ENCODE results near the gene MPST. TPM values are rescaled to one million over a fixed set of nuclear protein-coding genes. Genes with fewer than 3 reads are reported as not detected.

The MPST gene
- total and polyA plus RNA-seq, 9 donors = 44.4 to 64.0 (median 52.4) TPM

GRCh38 chr22:37061611-37062375 lies 42.3 kb downstream of the MPST start:
- Histone ChIP-seq H3K4me3 (ENCODE audit: low read length) (no peak overlapping the region), H3K9me3 (replicated peaks; ENCODE audit: control insufficient read depth, low read depth, low read length) (no peaks in the 10 kb centered on the region), H3K4me1 (ENCODE audit: control insufficient read depth, insufficient read depth, low read length) (peaks cover 10% of the 10 kb centered on the region), H3K27me3 (ENCODE audit: control insufficient read depth, insufficient read depth, low read length) (no peaks in the 10 kb centered on the region), H3K27ac (ENCODE audit: low read length) (no peak overlapping the region), H3K36me3 (ENCODE audit: control insufficient read depth, insufficient read depth, low read length) (peaks cover 30% of the 10 kb centered on the region)
- DNase-seq = no peak
- WGBS (ENCODE audit: insufficient coverage) = 40% methylated on average over 1 of the region's 10 CpGs

- 25% methylated on average over 2 of the region's 7 CpGs for WGBS (ENCODE audit: insufficient coverage)
- H3K9me3 ChIP-seq (replicated peaks; ENCODE audit: control insufficient read depth, low read depth, low read length) = no peaks in the 10 kb centered on the region
These were observed 42.8 kb downstream of the MPST start for GRCh38 chr22:37062376-37062675.

GRCh38 chr22:37062702-37063381 lies 43.3 kb downstream of the MPST start:
- Histone ChIP-seq H3K36me3 (ENCODE audit: control insufficient read depth, insufficient read depth, low read length) (peaks cover 20% of the 10 kb centered on the region), H3K4me1 (ENCODE audit: control insufficient read depth, insufficient read depth, low read length) (peaks cover 10% of the 10 kb centered on the region), H3K4me3 (ENCODE audit: low read length) (no peak overlapping the region), H3K9me3 (replicated peaks; ENCODE audit: control insufficient read depth, low read depth, low read length) (no peaks in the 10 kb centered on the region), H3K27me3 (ENCODE audit: control insufficient read depth, insufficient read depth, low read length) (peaks cover 2% of the 10 kb centered on the region), H3K27ac (ENCODE audit: low read length) (no peak overlapping the region)
- no peak for DNase-seq
- 55% methylated on average over 9 of the region's 15 CpGs for WGBS (ENCODE audit: insufficient coverage)

More at GRCh38 chr22:37062376-37062675, 42.8 kb downstream of the MPST start:
- Histone ChIP-seq H3K4me1 (ENCODE audit: control insufficient read depth, insufficient read depth, low read length) (peaks cover 10% of the 10 kb centered on the region), H3K36me3 (ENCODE audit: control insufficient read depth, insufficient read depth, low read length) (peaks cover 25% of the 10 kb centered on the region), H3K27me3 (ENCODE audit: control insufficient read depth, insufficient read depth, low read length) (no peaks in the 10 kb centered on the region), H3K4me3 (ENCODE audit: low read length) (no peak overlapping the region), H3K27ac (ENCODE audit: low read length) (no peak overlapping the region)
- no peak for DNase-seq

GRCh38 chr22:37063431-37064420 lies 44.2 kb downstream of the MPST start:
- Histone ChIP-seq H3K27ac (ENCODE audit: low read length) (no peak overlapping the region), H3K9me3 (replicated peaks; ENCODE audit: control insufficient read depth, low read depth, low read length) (no peaks in the 10 kb centered on the region), H3K36me3 (ENCODE audit: control insufficient read depth, insufficient read depth, low read length) (peaks cover 15% of the 10 kb centered on the region), H3K4me1 (ENCODE audit: control insufficient read depth, insufficient read depth, low read length) (peaks cover 10% of the 10 kb centered on the region), H3K27me3 (ENCODE audit: control insufficient read depth, insufficient read depth, low read length) (peaks cover 11% of the 10 kb centered on the region), H3K4me3 (ENCODE audit: low read length) (no peak overlapping the region)
- 84% methylated on average over 25 of the region's 28 CpGs for WGBS (ENCODE audit: insufficient coverage)
- peak; percentile 28 for DNase-seq

- 77% methylated on average over 10 of the region's 11 CpGs for WGBS (ENCODE audit: insufficient coverage)
- Histone ChIP-seq H3K4me3 (ENCODE audit: low read length) (no peak overlapping the region), H3K36me3 (ENCODE audit: control insufficient read depth, insufficient read depth, low read length) (peaks cover 11% of the 10 kb centered on the region), H3K27ac (ENCODE audit: low read length) (no peak overlapping the region), H3K4me1 (ENCODE audit: control insufficient read depth, insufficient read depth, low read length) (peaks cover 10% of the 10 kb centered on the region), H3K9me3 (replicated peaks; ENCODE audit: control insufficient read depth, low read depth, low read length) (no peaks in the 10 kb centered on the region), H3K27me3 (ENCODE audit: control insufficient read depth, insufficient read depth, low read length) (peaks cover 19% of the 10 kb centered on the region)
- DNase-seq = no peak
These were observed 45.0 kb downstream of the MPST start for GRCh38 chr22:37064553-37064952.

- H3K4me3 ChIP-seq (ENCODE audit: low read length) = no peak overlapping the region
- H3K27ac ChIP-seq (ENCODE audit: low read length) = no peak overlapping the region
- H3K36me3 ChIP-seq (ENCODE audit: control insufficient read depth, insufficient read depth, low read length) = peaks cover 6% of the 10 kb centered on the region
- peaks cover 10% of the 10 kb centered on the region for H3K4me1 ChIP-seq (ENCODE audit: control insufficient read depth, insufficient read depth, low read length)
- 83% methylated on average over 3 of the region's 3 CpGs for WGBS (ENCODE audit: insufficient coverage)
- H3K27me3 ChIP-seq (ENCODE audit: control insufficient read depth, insufficient read depth, low read length) = peaks cover 26% of the 10 kb centered on the region
- no peaks in the 10 kb centered on the region for H3K9me3 ChIP-seq (replicated peaks; ENCODE audit: control insufficient read depth, low read depth, low read length)
- no peak for DNase-seq
These were observed 45.6 kb downstream of the MPST start for GRCh38 chr22:37065180-37065579.

GRCh38 chr22:37065961-37066360 lies 46.4 kb downstream of the MPST start:
- H3K36me3 ChIP-seq (ENCODE audit: control insufficient read depth, insufficient read depth, low read length) = no peaks in the 10 kb centered on the region
- no peak overlapping the region for H3K4me3 ChIP-seq (ENCODE audit: low read length)
- no peaks in the 10 kb centered on the region for H3K9me3 ChIP-seq (replicated peaks; ENCODE audit: control insufficient read depth, low read depth, low read length)
- H3K27ac ChIP-seq (ENCODE audit: low read length) = no peak overlapping the region
- H3K27me3 ChIP-seq (ENCODE audit: control insufficient read depth, insufficient read depth, low read length) = peaks cover 34% of the 10 kb centered on the region
- H3K4me1 ChIP-seq (ENCODE audit: control insufficient read depth, insufficient read depth, low read length) = peaks cover 10% of the 10 kb centered on the region
- 72% methylated on average over 8 of the region's 9 CpGs for WGBS (ENCODE audit: insufficient coverage)
- DNase-seq = no peak

GRCh38 chr22:37067428-37067827 lies 47.9 kb downstream of the MPST start:
- H3K27ac ChIP-seq (ENCODE audit: low read length) = no peak overlapping the region
- H3K9me3 ChIP-seq (replicated peaks; ENCODE audit: control insufficient read depth, low read depth, low read length) = no peaks in the 10 kb centered on the region
- H3K27me3 ChIP-seq (ENCODE audit: control insufficient read depth, insufficient read depth, low read length) = peaks cover 38% of the 10 kb centered on the region
- H3K36me3 ChIP-seq (ENCODE audit: control insufficient read depth, insufficient read depth, low read length) = no peaks in the 10 kb centered on the region
- 59% methylated on average over 7 of the region's 10 CpGs for WGBS (ENCODE audit: insufficient coverage)
- no peak for DNase-seq
- no peak overlapping the region for H3K4me3 ChIP-seq (ENCODE audit: low read length)
- peaks cover 9% of the 10 kb centered on the region for H3K4me1 ChIP-seq (ENCODE audit: control insufficient read depth, insufficient read depth, low read length)

- Histone ChIP-seq H3K4me3 (ENCODE audit: low read length) (no peak overlapping the region), H3K9me3 (replicated peaks; ENCODE audit: control insufficient read depth, low read depth, low read length) (no peaks in the 10 kb centered on the region), H3K4me1 (ENCODE audit: control insufficient read depth, insufficient read depth, low read length) (no peaks in the 10 kb centered on the region), H3K27ac (ENCODE audit: low read length) (no peak overlapping the region), H3K36me3 (ENCODE audit: control insufficient read depth, insufficient read depth, low read length) (no peaks in the 10 kb centered on the region), H3K27me3 (ENCODE audit: control insufficient read depth, insufficient read depth, low read length) (peaks cover 41% of the 10 kb centered on the region)
- DNase-seq = no peak
- WGBS (ENCODE audit: insufficient coverage) = under 1% methylated on average over 32 of the region's 36 CpGs
These were observed 49.3 kb downstream of the MPST start for GRCh38 chr22:37068859-37069258.

- no peak for DNase-seq
- 44% methylated on average over 3 of the region's 11 CpGs for WGBS (ENCODE audit: insufficient coverage)
- Histone ChIP-seq H3K36me3 (ENCODE audit: control insufficient read depth, insufficient read depth, low read length) (no peaks in the 10 kb centered on the region), H3K27me3 (ENCODE audit: control insufficient read depth, insufficient read depth, low read length) (peaks cover 45% of the 10 kb centered on the region), H3K4me1 (ENCODE audit: control insufficient read depth, insufficient read depth, low read length) (no peaks in the 10 kb centered on the region), H3K9me3 (replicated peaks; ENCODE audit: control insufficient read depth, low read depth, low read length) (no peaks in the 10 kb centered on the region), H3K4me3 (ENCODE audit: low read length) (no peak overlapping the region), H3K27ac (ENCODE audit: low read length) (no peak overlapping the region)
These were observed 49.8 kb downstream of the MPST start for GRCh38 chr22:37069319-37069718.

Measured in muscle of leg (tissue), 11 donors.